Erythroblast (primary cell): Measurements from ENCODE around the gene DYNC1I1.

Source experiments
- GATA1 ChIP-seq: IDR thresholded peaks from 2 replicates; pipeline ENCODE4 v1.6.1; 2011; ENCODE audit warnings: low read depth, mild to moderate bottlenecking, control low read depth, low read length, moderate library complexity
- POLR2A ChIP-seq: IDR thresholded peaks from 2 replicates; pipeline ENCODE4 v1.6.1; 2011; ENCODE audit warnings: mild to moderate bottlenecking, low read length

DNA sequence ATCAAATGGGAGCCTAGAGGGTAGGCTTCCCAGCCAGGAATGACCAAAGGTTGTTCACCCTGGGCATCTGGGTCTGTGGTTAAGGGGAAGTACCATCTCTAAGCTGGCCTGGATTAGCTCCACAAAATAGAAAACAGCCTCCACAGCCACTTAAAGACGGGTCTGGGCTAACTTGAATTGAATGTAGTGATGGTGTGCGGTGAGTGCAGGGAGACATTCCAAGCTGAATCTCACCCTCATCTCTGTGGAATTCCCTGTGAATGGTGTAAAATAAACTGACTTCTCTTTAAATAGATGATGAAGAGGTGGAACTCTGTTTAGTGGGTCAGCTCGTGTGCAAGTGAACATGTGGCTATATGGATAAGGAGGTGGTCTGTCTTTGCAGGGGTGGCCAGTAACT is 251.0 kb downstream of the DYNC1I1 start:
- no peak for TF ChIP-seq POLR2A
- TF ChIP-seq GATA1 = no peak
